SK-N-SH treated with all-trans-retinoic acid at 6 μM for 48 hours (cell line): ENCODE data around the gene CFAP251.

Source experiments
- ESRRG ChIP-seq: fragments of 250-450 bp; sonication (Bioruptor Pico); IDR thresholded peaks from 2 replicates; pipeline ENCODE4 v1.6.1; 2021; ENCODE audit warnings: mild to moderate bottlenecking
- GLIS3 ChIP-seq: fragments of 250-450 bp; sonication (Bioruptor Pico); IDR thresholded peaks from 2 replicates; pipeline ENCODE4 v1.5.0; 2020; ENCODE audit warnings: mild to moderate bottlenecking, moderate library complexity
- OSR1 ChIP-seq: fragments of 250-450 bp; sonication (Bioruptor Pico); IDR thresholded peaks from 2 replicates; pipeline ENCODE4 v1.8.0; 2022; ENCODE audit warnings: moderate library complexity, mild to moderate bottlenecking, inconsistent platforms
- PPARA ChIP-seq: fragments of 250-450 bp; sonication (Bioruptor Pico); IDR thresholded peaks from 2 replicates; pipeline ENCODE4 v1.5.0; 2020; ENCODE audit warnings: mild to moderate bottlenecking, borderline replicate concordance
- RARB ChIP-seq: fragments of 250-450 bp; sonication (Bioruptor Pico); IDR thresholded peaks from 2 replicates; pipeline ENCODE4 v1.8.0; 2021; ENCODE audit warnings: mild to moderate bottlenecking, moderate library complexity
- ZC3H10 ChIP-seq: fragments of 250-450 bp; sonication (Bioruptor Pico); IDR thresholded peaks from 2 replicates; pipeline ENCODE4 v1.5.1; 2021; ENCODE audit warnings: mild to moderate bottlenecking, moderate library complexity
- ZFP3 ChIP-seq: fragments of 250-450 bp; sonication (Bioruptor Pico); IDR thresholded peaks from 2 replicates; pipeline ENCODE4 v1.5.0; 2020; ENCODE audit warnings: mild to moderate bottlenecking, moderate library complexity
- ZFP30 ChIP-seq: fragments of 450-650 bp; formaldehyde crosslinking; IDR thresholded peaks from 2 replicates; pipeline ENCODE4 v1.5.0; 2022; ENCODE audit warnings: mild to moderate bottlenecking, moderate library complexity
- ZNF565 ChIP-seq: fragments of 450-650 bp; formaldehyde crosslinking; conservative IDR thresholded peaks from 2 replicates; pipeline ENCODE4 v1.5.0; 2020; ENCODE audit warnings: low read depth, mild to moderate bottlenecking, moderate library complexity
- TF ChIP-seq, protein P1 (sequence below): fragments of 250-450 bp; sonication (Bioruptor Pico); IDR thresholded peaks from 2 replicates; pipeline ENCODE4 v1.8.0; 2020; ENCODE audit warnings: mild to moderate bottlenecking, moderate library complexity, borderline replicate concordance
- TF ChIP-seq, protein P2 (sequence below): fragments of 250-450 bp; sonication (Bioruptor Pico); IDR thresholded peaks from 2 replicates; pipeline ENCODE4 v1.8.0; 2021; ENCODE audit warnings: low read depth, mild to moderate bottlenecking, moderate library complexity, borderline replicate concordance

DNA sequence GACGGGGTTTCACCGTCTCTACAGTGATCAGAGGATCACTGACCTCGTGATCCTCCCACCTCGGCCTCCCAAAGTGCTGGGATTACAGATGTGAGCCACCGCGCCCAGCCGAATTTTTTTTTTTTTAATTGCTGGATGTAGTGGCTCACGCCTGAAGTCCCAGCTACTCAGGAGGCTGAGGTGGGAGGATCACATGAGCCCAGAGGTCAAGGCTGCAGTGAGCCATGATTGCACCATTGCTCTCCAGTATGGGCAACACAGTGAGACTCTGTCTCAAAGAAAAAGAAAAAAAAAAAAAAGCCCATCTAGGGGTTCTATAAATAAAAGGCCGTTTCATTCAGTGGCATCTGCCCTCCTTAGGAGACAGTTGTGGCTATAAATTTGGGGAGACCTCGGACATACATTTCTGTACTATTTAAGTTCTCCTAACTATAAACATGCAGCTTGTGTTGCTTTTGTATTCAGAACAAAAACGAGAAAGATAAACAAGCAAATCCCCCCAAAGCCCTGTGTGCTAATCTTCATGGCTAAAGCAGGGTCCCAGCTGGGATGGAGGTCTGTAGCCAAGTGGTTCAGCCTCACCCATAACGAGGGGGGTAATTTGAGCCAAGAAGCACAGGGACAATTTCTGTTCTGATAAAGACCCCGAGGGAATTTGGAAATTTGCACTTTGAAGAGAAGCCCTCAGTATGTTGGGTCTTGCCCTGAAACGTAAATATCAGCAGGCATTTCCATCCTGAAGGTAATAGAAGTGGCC is 68.3 kb downstream of the CFAP251 start:
- TF ChIP-seq ZFP3 = no peak
- TF ChIP-seq, protein P1, sequence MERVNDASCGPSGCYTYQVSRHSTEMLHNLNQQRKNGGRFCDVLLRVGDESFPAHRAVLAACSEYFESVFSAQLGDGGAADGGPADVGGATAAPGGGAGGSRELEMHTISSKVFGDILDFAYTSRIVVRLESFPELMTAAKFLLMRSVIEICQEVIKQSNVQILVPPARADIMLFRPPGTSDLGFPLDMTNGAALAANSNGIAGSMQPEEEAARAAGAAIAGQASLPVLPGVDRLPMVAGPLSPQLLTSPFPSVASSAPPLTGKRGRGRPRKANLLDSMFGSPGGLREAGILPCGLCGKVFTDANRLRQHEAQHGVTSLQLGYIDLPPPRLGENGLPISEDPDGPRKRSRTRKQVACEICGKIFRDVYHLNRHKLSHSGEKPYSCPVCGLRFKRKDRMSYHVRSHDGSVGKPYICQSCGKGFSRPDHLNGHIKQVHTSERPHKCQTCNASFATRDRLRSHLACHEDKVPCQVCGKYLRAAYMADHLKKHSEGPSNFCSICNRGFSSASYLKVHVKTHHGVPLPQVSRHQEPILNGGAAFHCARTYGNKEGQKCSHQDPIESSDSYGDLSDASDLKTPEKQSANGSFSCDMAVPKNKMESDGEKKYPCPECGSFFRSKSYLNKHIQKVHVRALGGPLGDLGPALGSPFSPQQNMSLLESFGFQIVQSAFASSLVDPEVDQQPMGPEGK = no peak
- TF ChIP-seq, protein P2, sequence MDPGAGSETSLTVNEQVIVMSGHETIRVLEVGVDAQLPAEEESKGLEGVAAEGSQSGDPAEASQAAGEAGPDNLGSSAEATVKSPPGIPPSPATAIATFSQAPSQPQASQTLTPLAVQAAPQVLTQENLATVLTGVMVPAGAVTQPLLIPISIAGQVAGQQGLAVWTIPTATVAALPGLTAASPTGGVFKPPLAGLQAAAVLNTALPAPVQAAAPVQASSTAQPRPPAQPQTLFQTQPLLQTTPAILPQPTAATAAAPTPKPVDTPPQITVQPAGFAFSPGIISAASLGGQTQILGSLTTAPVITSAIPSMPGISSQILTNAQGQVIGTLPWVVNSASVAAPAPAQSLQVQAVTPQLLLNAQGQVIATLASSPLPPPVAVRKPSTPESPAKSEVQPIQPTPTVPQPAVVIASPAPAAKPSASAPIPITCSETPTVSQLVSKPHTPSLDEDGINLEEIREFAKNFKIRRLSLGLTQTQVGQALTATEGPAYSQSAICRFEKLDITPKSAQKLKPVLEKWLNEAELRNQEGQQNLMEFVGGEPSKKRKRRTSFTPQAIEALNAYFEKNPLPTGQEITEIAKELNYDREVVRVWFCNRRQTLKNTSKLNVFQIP = no peak
- no peak for TF ChIP-seq ZFP30 (CRISPR knock-in tag)
- TF ChIP-seq ZC3H10 (CRISPR knock-in tag) = no peak
- TF ChIP-seq ESRRG (CRISPR knock-in tag) = no peak
- no peak for TF ChIP-seq ZNF565 (CRISPR knock-in tag)
- TF ChIP-seq GLIS3 (CRISPR knock-in tag) = no peak
- TF ChIP-seq PPARA = no peak
- TF ChIP-seq RARB = no peak
- TF ChIP-seq OSR1 = no peak
